KMS-11 (cell line): ENCODE data around the gene IDUA.

Experiments used
- H2AFZ ChIP-seq: fragments of 200-600 bp; sonication (generic); 2 replicates; pipeline ENCODE4 v1.6.1; 2016; ENCODE audit warnings: antibody characterized with exemption, mixed run types, low read depth
- H3K27ac ChIP-seq: fragments of 200-600 bp; sonication (generic); 2 replicates; pipeline ENCODE4 v1.6.1; 2016; ENCODE audit warnings: mild to moderate bottlenecking, mixed run types
- H3K27me3 ChIP-seq: fragments of 200-600 bp; sonication (generic); 2 replicates; pipeline ENCODE4 v1.6.1; 2017; ENCODE audit warnings: mild to moderate bottlenecking, low read depth, mixed run types, moderate library complexity; ENCODE audit not compliant: insufficient read depth
- H3K36me3 ChIP-seq: fragments of 200-600 bp; sonication (generic); 2 replicates; pipeline ENCODE4 v1.6.1; 2017; ENCODE audit warnings: mild to moderate bottlenecking, mixed run types; ENCODE audit not compliant: insufficient read depth
- H3K4me1 ChIP-seq: fragments of 200-600 bp; sonication (generic); 2 replicates; pipeline ENCODE4 v1.6.1; 2016; ENCODE audit warnings: mild to moderate bottlenecking, low read depth, mixed run types; ENCODE audit not compliant: poor library complexity, severe bottlenecking
- H3K4me2 ChIP-seq: fragments of 200-600 bp; sonication (generic); 2 replicates; pipeline ENCODE4 v1.7.0; 2016; ENCODE audit warnings: mild to moderate bottlenecking, mixed run types
- H3K4me3 ChIP-seq: fragments of 200-600 bp; sonication (generic); IDR thresholded peaks from 2 replicates; pipeline ENCODE4 v1.6.1; 2017; ENCODE audit warnings: low read depth, low read length, mixed read lengths; ENCODE audit not compliant: insufficient read depth
- H3K79me2 ChIP-seq: fragments of 200-600 bp; sonication (generic); 2 replicates; pipeline ENCODE4 v1.6.1; 2016; ENCODE audit warnings: low read depth, mixed run types; ENCODE audit not compliant: insufficient read depth
- H3K9ac ChIP-seq: fragments of 200-600 bp; sonication (generic); 2 replicates; pipeline ENCODE4 v1.6.1; 2016; ENCODE audit warnings: mild to moderate bottlenecking, mixed run types
- H4K20me1 ChIP-seq: fragments of 200-600 bp; sonication (generic); 2 replicates; pipeline ENCODE4 v1.6.1; 2016; ENCODE audit warnings: mild to moderate bottlenecking, mixed run types; ENCODE audit not compliant: insufficient read depth
- TF ChIP-seq, protein P1 (sequence below): fragments of 200-600 bp; sonication (generic); conservative IDR thresholded peaks from 2 replicates; pipeline ENCODE4 v1.6.1; 2017; ENCODE audit warnings: low read depth, mild to moderate bottlenecking, antibody characterized with exemption, low read length, moderate library complexity, mixed read lengths

Gene IDUA

DNA sequence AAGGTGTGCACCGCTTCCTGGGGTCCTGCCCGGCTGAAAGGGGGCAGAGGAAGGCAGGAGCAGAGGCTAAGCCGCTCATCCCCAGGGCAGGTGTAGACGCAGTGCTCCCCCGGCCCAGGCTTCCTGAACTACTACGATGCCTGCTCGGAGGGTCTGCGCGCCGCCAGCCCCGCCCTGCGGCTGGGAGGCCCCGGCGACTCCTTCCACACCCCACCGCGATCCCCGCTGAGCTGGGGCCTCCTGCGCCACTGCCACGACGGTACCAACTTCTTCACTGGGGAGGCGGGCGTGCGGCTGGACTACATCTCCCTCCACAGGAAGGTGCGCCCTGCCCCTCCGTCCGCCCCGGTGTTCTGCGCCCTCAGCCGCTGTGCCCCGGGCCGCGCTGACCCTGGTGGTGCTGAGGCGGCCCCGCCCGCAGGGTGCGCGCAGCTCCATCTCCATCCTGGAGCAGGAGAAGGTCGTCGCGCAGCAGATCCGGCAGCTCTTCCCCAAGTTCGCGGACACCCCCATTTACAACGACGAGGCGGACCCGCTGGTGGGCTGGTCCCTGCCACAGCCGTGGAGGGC lies 14.8 kb downstream of the IDUA start:
- no peaks in the 10 kb centered on the region for H4K20me1 ChIP-seq
- no peak overlapping the region for H3K9ac ChIP-seq
- H3K4me3 ChIP-seq: no peak overlapping the region
- H3K36me3 ChIP-seq: no peaks in the 10 kb centered on the region
- no peaks in the 10 kb centered on the region; the same call in 1 of the 2 replicates for H3K27me3 ChIP-seq
- H3K4me1 ChIP-seq: no peaks in the 10 kb centered on the region
- no peaks in the 10 kb centered on the region for H3K79me2 ChIP-seq
- H3K27ac ChIP-seq: no peak overlapping the region
- TF ChIP-seq, protein P1, sequence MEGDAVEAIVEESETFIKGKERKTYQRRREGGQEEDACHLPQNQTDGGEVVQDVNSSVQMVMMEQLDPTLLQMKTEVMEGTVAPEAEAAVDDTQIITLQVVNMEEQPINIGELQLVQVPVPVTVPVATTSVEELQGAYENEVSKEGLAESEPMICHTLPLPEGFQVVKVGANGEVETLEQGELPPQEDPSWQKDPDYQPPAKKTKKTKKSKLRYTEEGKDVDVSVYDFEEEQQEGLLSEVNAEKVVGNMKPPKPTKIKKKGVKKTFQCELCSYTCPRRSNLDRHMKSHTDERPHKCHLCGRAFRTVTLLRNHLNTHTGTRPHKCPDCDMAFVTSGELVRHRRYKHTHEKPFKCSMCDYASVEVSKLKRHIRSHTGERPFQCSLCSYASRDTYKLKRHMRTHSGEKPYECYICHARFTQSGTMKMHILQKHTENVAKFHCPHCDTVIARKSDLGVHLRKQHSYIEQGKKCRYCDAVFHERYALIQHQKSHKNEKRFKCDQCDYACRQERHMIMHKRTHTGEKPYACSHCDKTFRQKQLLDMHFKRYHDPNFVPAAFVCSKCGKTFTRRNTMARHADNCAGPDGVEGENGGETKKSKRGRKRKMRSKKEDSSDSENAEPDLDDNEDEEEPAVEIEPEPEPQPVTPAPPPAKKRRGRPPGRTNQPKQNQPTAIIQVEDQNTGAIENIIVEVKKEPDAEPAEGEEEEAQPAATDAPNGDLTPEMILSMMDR: no peak
- H2AFZ ChIP-seq: no peak overlapping the region
- no peak overlapping the region for H3K4me2 ChIP-seq

DNA sequence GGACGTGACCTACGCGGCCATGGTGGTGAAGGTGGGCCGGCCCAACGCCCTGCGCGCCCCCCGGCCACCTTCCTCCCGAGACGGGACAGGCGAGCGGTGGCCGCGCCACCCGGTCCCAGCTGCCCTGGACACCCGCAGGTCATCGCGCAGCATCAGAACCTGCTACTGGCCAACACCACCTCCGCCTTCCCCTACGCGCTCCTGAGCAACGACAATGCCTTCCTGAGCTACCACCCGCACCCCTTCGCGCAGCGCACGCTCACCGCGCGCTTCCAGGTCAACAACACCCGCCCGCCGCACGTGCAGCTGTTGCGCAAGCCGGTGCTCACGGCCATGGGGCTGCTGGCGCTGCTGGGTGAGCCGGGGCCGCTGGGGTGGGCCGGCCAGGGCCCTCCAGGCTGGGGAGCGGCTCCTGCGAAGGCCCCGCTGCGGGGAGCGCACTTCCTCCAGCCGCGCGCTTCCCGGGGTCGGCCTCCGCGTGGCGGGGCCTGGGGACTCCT lies 15.3 kb downstream of the IDUA start:
- TF ChIP-seq, protein P1: no peak
- H3K27me3 ChIP-seq: no peaks in the 10 kb centered on the region; the same call in 1 of the 2 replicates
- no peaks in the 10 kb centered on the region for H3K36me3 ChIP-seq

DNA sequence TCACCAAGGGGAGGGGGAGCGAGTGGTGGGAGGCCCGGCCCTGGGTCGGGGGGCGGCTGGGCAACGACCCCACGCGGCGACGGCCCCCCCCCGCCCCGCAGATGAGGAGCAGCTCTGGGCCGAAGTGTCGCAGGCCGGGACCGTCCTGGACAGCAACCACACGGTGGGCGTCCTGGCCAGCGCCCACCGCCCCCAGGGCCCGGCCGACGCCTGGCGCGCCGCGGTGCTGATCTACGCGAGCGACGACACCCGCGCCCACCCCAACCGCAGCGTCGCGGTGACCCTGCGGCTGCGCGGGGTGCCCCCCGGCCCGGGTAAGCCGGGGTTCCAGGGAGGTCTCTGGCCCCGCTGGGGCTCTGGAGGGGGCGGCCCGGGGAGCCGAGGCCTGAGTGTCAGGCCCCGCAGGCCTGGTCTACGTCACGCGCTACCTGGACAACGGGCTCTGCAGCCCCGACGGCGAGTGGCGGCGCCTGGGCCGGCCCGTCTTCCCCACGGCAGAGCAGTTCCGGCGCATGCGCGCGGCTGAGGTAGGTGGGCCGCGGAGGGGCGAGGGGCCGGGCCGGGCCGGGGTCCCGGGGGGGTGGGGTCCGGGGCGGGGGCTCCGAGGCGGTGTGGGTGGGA lies 15.9 kb downstream of the IDUA start:
- H3K4me3 ChIP-seq: no peak overlapping the region
- no peak overlapping the region for H3K9ac ChIP-seq
- no peaks in the 10 kb centered on the region for H3K4me1 ChIP-seq
- H4K20me1 ChIP-seq: no peaks in the 10 kb centered on the region
- TF ChIP-seq, protein P1: no peak
- no peaks in the 10 kb centered on the region for H3K79me2 ChIP-seq
- no peak overlapping the region for H2AFZ ChIP-seq
- H3K27me3 ChIP-seq: peaks cover under 1% of the 10 kb centered on the region; the same call in 1 of the 2 replicates
- no peak overlapping the region for H3K4me2 ChIP-seq
- H3K27ac ChIP-seq: no peak overlapping the region
- H3K36me3 ChIP-seq: no peaks in the 10 kb centered on the region

More for the DNA sequence above, 15.3 kb downstream of the IDUA start:
- H4K20me1 ChIP-seq: no peaks in the 10 kb centered on the region
- no peak overlapping the region for H2AFZ ChIP-seq
- no peak overlapping the region for H3K9ac ChIP-seq
- H3K4me3 ChIP-seq: no peak overlapping the region
- H3K4me1 ChIP-seq: no peaks in the 10 kb centered on the region
- H3K4me2 ChIP-seq: no peak overlapping the region
- no peak overlapping the region for H3K27ac ChIP-seq
- H3K79me2 ChIP-seq: no peaks in the 10 kb centered on the region

DNA sequence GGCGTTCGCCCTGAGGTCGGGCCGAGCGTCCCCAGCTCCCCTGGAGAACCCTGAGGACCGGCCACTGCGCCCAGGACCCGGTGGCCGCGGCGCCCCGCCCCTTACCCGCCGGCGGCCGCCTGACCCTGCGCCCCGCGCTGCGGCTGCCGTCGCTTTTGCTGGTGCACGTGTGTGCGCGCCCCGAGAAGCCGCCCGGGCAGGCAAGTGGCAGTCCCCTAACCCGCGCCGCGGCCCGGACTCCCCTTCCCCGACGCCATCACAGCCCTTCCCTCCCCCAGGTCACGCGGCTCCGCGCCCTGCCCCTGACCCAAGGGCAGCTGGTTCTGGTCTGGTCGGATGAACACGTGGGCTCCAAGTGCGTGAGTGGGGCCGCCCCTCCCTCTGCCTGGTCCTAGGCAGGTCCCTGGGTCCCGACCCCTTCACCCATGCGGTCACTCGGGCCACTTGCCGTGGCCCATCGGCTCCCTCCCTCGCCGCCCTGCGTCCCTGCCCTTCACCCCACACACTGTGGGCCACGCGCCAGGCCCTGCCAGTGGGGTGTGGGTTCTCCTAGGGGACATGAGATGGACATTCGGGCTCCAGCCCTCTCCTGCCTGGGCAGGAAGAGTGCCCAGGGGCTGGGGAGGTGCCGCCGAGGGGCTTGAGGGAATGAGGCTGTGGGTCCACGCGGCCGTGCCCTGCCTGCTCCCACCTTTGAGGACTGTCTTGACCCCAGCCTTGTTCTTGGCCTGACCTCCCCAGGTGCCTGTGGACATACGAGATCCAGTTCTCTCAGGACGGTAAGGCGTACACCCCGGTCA lies 16.6 kb downstream of the IDUA start:
- Histone ChIP-seq H3K27ac (no peak overlapping the region), H3K79me2 (no peaks in the 10 kb centered on the region), H3K9ac (no peak overlapping the region), H3K27me3 (peaks cover 8% of the 10 kb centered on the region; the same call in 1 of the 2 replicates), H4K20me1 (no peaks in the 10 kb centered on the region), H2AFZ (no peak overlapping the region), H3K4me1 (no peaks in the 10 kb centered on the region), H3K4me3 (no peak overlapping the region), H3K4me2 (no peak overlapping the region), H3K36me3 (no peaks in the 10 kb centered on the region)
- TF ChIP-seq, protein P1: no peak
